HepG2 (cell line): ENCODE results near the gene AMER3. TPM values are rescaled to one million over a fixed set of nuclear protein-coding genes. Genes with fewer than 3 reads are reported as not detected.
A peak's percentile ranks its signal among the peaks of the same experiment; 100 is the strongest.

Source experiments
- EED ChIP-seq: sonication (generic); formaldehyde crosslinking; IDR thresholded peaks from 2 replicates; pipeline ENCODE4 v1.5.0; 2020; ENCODE audit warnings: mild to moderate bottlenecking, missing genetic modification reagents
- GATA4 ChIP-seq: sonication (generic); IDR thresholded peaks from 2 replicates; pipeline ENCODE4 v1.6.1; 2016; ENCODE audit warnings: antibody characterized with exemption, low read depth, borderline replicate concordance
- HOXA3 ChIP-seq: sonication (generic); formaldehyde crosslinking; IDR thresholded peaks from 2 replicates; pipeline ENCODE4 v1.5.0; 2020; ENCODE audit warnings: missing genetic modification reagents
- IRF2 ChIP-seq: IDR thresholded peaks from 2 replicates; pipeline ENCODE4 v1.6.1; 2018; ENCODE audit warnings: missing genetic modification reagents, missing compliant biosample characterization
- KAT2B ChIP-seq: fragments of 150-350 bp; IDR thresholded peaks from 2 replicates; pipeline ENCODE4 v1.6.1; 2014; ENCODE audit warnings: low read depth, low read length, borderline replicate concordance
- RFX5 ChIP-seq: IDR thresholded peaks from 2 replicates; pipeline ENCODE4 v1.6.1; 2011; ENCODE audit warnings: low read depth, low read length, improper control_type of control experiment
- SOX13 ChIP-seq, 3 experiments: fragments of 450-650 bp in 1 of 3; sonication (generic) in 1 of 3; formaldehyde crosslinking in 1 of 3; IDR thresholded peaks in 2 of 3; conservative IDR thresholded peaks in 1 of 3; 2 replicates each; pipeline versions ENCODE4 v1.5.0 to v1.6.1; 2016 to 2020; ENCODE audit warnings: antibody characterized with exemption in 1 of 3, mild to moderate bottlenecking in 1 of 3, missing compliant biosample characterization in 1 of 3, missing genetic modification reagents in 1 of 3, moderate library complexity in 1 of 3
- SRSF1 ChIP-seq: fragments of 200-400 bp; formaldehyde crosslinking; optimal IDR thresholded peaks from 2 replicates; pipeline ENCODE3; 2017; ENCODE audit warnings: mild to moderate bottlenecking, low read depth, low read length, moderate library complexity
- THYN1 ChIP-seq: sonication (generic); formaldehyde crosslinking; IDR thresholded peaks from 2 replicates; pipeline ENCODE4 v1.8.1; 2023; ENCODE audit warnings: low read depth, mild to moderate bottlenecking, moderate library complexity, missing genetic modification reagents, borderline replicate concordance
- USF2 ChIP-seq, 2 experiments: sonication (generic) in 1 of 2; formaldehyde crosslinking in 1 of 2; IDR thresholded peaks; 2 replicates each; pipeline versions ENCODE4 v1.5.1 to v1.6.1; 2011 to 2020; ENCODE audit warnings: borderline replicate concordance in 1 of 2, low read depth in 1 of 2, low read length in 1 of 2, mild to moderate bottlenecking in 1 of 2, missing genetic modification reagents in 1 of 2, moderate library complexity in 1 of 2
- ZFP37 ChIP-seq: sonication (generic); formaldehyde crosslinking; IDR thresholded peaks from 2 replicates; pipeline ENCODE4 v1.4.0; 2020; ENCODE audit warnings: missing genetic modification reagents, borderline replicate concordance
- ZNF138 ChIP-seq: sonication (generic); formaldehyde crosslinking; IDR thresholded peaks from 2 replicates; pipeline ENCODE4 v1.5.0; 2020; ENCODE audit warnings: mild to moderate bottlenecking, low read depth, missing genetic modification reagents
- ZNF263 ChIP-seq: sonication (generic); formaldehyde crosslinking; IDR thresholded peaks from 2 replicates; pipeline ENCODE4 v1.4.0; 2020; ENCODE audit warnings: missing genetic modification reagents
- ZNF337 ChIP-seq: sonication (generic); formaldehyde crosslinking; IDR thresholded peaks from 2 replicates; pipeline ENCODE4 v1.5.1; 2020; ENCODE audit warnings: missing genetic modification reagents, low read depth, mild to moderate bottlenecking, borderline replicate concordance
- ZNF430 ChIP-seq: sonication (generic); formaldehyde crosslinking; IDR thresholded peaks from 2 replicates; pipeline ENCODE4 v1.9.0; 2021; ENCODE audit warnings: mild to moderate bottlenecking, missing genetic modification reagents
- ZNF552 ChIP-seq: sonication (generic); formaldehyde crosslinking; IDR thresholded peaks from 2 replicates; pipeline ENCODE4 v1.9.0; 2022; ENCODE audit warnings: missing genetic modification reagents, mild to moderate bottlenecking, borderline replicate concordance
- ZNF780A ChIP-seq: sonication (generic); formaldehyde crosslinking; IDR thresholded peaks from 2 replicates; pipeline ENCODE4 v1.8.0; 2022; ENCODE audit warnings: mild to moderate bottlenecking, missing genetic modification reagents, moderate library complexity
- polyA plus RNA-seq, 8 experiments: library from polyadenylated mRNA; depleted of rRNA in 3 of 8; stranded (reverse) in 7 of 8; unstranded in 1 of 8; fragments of >200 nt; fragmentation: Illumina TruSeq in 4 of 8; extraction: Trizol in 4 of 8; gene quantifications; 2 replicates each; pipeline versions ENCODE4 v1.2.1 to v1.2.3, GENCODE V29; 2011 to 2016; ENCODE audit warnings: low read depth in 4 of 8, missing spikeins in 1 of 8, mixed read lengths in 1 of 8; ENCODE audit not compliant: insufficient read depth in 1 of 8
- total RNA-seq, 5 experiments: library from RNA; depleted of rRNA; stranded (reverse); fragments of >200 nt; fragmentation: Illumina TruSeq; extraction: Trizol; gene quantifications; 2 replicates each; pipeline ENCODE4 v1.2.3, GENCODE V29; 2016; ENCODE audit warnings: low read depth in 1 of 5
- TF ChIP-seq, protein P1 (sequence below): sonication (generic); formaldehyde crosslinking; IDR thresholded peaks from 2 replicates; pipeline ENCODE4 v1.5.0; 2020; ENCODE audit warnings: missing genetic modification reagents
- TF ChIP-seq, protein P2 (sequence below): sonication (generic); formaldehyde crosslinking; IDR thresholded peaks from 2 replicates; pipeline ENCODE4 v1.4.0; 2020; ENCODE audit warnings: missing genetic modification reagents
- TF ChIP-seq, protein P3 (sequence below): sonication (generic); formaldehyde crosslinking; IDR thresholded peaks from 2 replicates; pipeline ENCODE4 v1.4.0; 2020; ENCODE audit warnings: mild to moderate bottlenecking, missing genetic modification reagents

Gene AMER3
- total and polyA plus RNA-seq, 2 of the 13 experiments (the other 11 are each of a cell fraction or from before 2014, with no cell fraction given): not detected

DNA sequence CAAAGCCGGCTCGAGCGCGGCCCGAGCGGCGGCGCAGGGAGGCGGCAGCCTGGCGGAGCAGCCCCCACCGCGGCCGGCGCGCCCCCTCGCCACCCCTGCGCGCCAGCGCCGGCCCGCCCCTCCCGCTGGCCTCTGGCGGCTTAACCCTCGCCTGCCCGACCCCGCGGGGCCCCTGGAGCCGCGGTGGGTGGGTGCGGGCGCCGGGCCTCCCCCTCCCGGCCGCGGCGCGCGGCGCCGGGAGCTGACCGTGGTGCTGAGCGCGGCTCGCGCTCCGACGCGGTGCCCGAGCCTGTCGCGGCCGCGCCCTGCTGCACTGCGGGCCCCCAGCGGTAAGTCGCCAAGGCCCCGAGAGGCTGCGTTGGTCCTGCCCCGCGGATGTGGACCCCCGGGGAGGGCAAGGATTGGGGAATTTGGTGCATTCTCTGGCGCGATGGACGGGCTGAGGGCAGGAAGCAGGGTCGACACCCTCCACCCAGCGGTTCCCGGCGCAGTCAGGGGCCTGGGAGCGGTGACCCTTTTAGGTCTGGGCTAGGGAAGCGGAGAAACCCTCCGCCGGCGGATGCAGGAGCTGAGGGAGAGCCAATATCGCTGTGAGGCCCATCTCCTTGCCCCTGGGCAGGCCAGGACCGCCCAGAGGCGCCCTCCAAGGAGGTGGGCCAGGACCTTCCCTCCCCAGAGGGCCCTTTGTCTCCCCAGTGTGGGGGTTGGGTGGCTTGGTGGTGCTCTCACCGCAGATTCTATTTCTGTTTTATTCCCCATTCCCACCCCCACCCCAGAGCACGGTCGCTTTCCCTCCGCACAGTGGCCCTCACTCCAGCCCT, 923 bp downstream of the AMER3 start (continued):
- TF ChIP-seq, protein P1, sequence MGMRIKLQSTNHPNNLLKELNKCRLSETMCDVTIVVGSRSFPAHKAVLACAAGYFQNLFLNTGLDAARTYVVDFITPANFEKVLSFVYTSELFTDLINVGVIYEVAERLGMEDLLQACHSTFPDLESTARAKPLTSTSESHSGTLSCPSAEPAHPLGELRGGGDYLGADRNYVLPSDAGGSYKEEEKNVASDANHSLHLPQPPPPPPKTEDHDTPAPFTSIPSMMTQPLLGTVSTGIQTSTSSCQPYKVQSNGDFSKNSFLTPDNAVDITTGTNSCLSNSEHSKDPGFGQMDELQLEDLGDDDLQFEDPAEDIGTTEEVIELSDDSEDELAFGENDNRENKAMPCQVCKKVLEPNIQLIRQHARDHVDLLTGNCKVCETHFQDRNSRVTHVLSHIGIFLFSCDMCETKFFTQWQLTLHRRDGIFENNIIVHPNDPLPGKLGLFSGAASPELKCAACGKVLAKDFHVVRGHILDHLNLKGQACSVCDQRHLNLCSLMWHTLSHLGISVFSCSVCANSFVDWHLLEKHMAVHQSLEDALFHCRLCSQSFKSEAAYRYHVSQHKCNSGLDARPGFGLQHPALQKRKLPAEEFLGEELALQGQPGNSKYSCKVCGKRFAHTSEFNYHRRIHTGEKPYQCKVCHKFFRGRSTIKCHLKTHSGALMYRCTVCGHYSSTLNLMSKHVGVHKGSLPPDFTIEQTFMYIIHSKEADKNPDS: no peak
- TF ChIP-seq RFX5 (no peak), ZNF780A (no peak), ZNF337 (CRISPR knock-in tag) (no peak), ZNF263 (CRISPR knock-in tag) (no peak), KAT2B (no peak), ZNF552 (no peak), ZNF430 (0 out of 2 replicates have a peak, but pooled peaks have one; percentile 33), THYN1 (CRISPR knock-in tag) (no peak), ZFP37 (CRISPR knock-in tag) (no peak), GATA4 (no peak), USF2 (IDR thresholded peaks at IDR 0.05; ENCODE audit: low read depth, low read length) (no peak), USF2 (CRISPR knock-in tag; IDR thresholded peaks at IDR 0.05; ENCODE audit: borderline replicate concordance) (no peak), ZNF138 (CRISPR knock-in tag) (0 out of 2 replicates have a peak, but pooled peaks have one; percentile 40), SRSF1 (no peak), SOX13 (IDR thresholded peaks at IDR 0.05) (no peak), SOX13 (CRISPR knock-in tag; conservative IDR thresholded peaks at IDR 0.05 in 1 of 2, IDR thresholded peaks at IDR 0.05 in 1 of 2) (no peak), IRF2 (CRISPR knock-in tag) (no peak), EED (no peak), HOXA3 (CRISPR knock-in tag) (no peak)
- TF ChIP-seq, protein P2, sequence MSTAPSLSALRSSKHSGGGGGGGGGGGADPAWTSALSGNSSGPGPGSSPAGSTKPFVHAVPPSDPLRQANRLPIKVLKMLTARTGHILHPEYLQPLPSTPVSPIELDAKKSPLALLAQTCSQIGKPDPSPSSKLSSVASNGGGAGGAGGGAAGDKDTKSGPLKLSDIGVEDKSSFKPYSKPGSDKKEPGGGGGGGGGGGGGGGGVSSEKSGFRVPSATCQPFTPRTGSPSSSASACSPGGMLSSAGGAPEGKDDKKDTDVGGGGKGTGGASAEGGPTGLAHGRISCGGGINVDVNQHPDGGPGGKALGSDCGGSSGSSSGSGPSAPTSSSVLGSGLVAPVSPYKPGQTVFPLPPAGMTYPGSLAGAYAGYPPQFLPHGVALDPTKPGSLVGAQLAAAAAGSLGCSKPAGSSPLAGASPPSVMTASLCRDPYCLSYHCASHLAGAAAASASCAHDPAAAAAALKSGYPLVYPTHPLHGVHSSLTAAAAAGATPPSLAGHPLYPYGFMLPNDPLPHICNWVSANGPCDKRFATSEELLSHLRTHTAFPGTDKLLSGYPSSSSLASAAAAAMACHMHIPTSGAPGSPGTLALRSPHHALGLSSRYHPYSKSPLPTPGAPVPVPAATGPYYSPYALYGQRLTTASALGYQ (CRISPR knock-in tag): no peak
- TF ChIP-seq, protein P3, sequence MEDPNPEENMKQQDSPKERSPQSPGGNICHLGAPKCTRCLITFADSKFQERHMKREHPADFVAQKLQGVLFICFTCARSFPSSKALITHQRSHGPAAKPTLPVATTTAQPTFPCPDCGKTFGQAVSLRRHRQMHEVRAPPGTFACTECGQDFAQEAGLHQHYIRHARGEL (CRISPR knock-in tag): no peak
